Measurements from ENCODE around the gene HOOK1.

The HOOK1 gene

DNA sequence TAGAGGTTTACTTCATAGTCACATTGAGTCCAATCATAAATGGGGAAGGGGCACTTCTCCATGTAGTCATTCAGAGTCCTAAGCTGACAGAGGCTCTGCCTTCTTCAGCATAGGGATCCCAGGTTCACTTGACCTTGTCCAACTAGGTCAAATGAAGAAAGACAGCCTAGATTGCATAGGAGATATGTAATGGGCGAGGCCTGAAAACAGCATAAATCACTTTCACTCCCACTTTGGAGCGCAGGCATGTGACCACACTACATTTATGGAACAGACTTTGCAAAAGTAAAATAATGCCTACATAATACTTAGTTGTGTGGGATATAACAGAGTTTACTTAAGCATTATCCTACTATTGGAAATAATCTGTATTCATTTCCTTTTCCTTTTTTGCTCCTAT is 51.7 kb downstream of the HOOK1 start:
- no peaks in the 10 kb centered on the region for H4K20me1 ChIP-seq (ENCODE audit: insufficient read depth, low read length, poor library complexity, severe bottlenecking)
- TF ChIP-seq, protein P1, sequence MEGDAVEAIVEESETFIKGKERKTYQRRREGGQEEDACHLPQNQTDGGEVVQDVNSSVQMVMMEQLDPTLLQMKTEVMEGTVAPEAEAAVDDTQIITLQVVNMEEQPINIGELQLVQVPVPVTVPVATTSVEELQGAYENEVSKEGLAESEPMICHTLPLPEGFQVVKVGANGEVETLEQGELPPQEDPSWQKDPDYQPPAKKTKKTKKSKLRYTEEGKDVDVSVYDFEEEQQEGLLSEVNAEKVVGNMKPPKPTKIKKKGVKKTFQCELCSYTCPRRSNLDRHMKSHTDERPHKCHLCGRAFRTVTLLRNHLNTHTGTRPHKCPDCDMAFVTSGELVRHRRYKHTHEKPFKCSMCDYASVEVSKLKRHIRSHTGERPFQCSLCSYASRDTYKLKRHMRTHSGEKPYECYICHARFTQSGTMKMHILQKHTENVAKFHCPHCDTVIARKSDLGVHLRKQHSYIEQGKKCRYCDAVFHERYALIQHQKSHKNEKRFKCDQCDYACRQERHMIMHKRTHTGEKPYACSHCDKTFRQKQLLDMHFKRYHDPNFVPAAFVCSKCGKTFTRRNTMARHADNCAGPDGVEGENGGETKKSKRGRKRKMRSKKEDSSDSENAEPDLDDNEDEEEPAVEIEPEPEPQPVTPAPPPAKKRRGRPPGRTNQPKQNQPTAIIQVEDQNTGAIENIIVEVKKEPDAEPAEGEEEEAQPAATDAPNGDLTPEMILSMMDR (conservative IDR thresholded peaks at IDR 0.05; ENCODE audit: low read length): no peak
- no peak for TF ChIP-seq EZH2phosphoT487 (IDR thresholded peaks at IDR 0.05; ENCODE audit: borderline replicate concordance)
- no peaks in the 10 kb centered on the region for H3K4me1 ChIP-seq (ENCODE audit: insufficient read depth, low read length, poor library complexity, severe bottlenecking)
- H3K36me3 ChIP-seq (ENCODE audit: insufficient read depth, low read length): no peaks in the 10 kb centered on the region
- H3K9ac ChIP-seq (ENCODE audit: low read depth, low read length, poor library complexity, severe bottlenecking): no peak overlapping the region
- H3K4me2 ChIP-seq (ENCODE audit: low read depth, low read length, poor library complexity, severe bottlenecking): no peak overlapping the region
- no peak overlapping the region for H2AFZ ChIP-seq (ENCODE audit: low read length)
- no peaks in the 10 kb centered on the region for H3K9me2 ChIP-seq (replicated peaks; ENCODE audit: low read depth, low read length)
- H3K4me3 ChIP-seq (ENCODE audit: low read length, poor library complexity, severe bottlenecking): no peak overlapping the region
- H3K27me3 ChIP-seq (ENCODE audit: insufficient read depth, low read length, poor library complexity, severe bottlenecking): no peaks in the 10 kb centered on the region
- H3F3A ChIP-seq (ENCODE audit: low read depth): no peaks in the 10 kb centered on the region
- H3K79me2 ChIP-seq (ENCODE audit: insufficient read depth, low read length): no peaks in the 10 kb centered on the region
- H3K9me3 ChIP-seq (ENCODE audit: insufficient read depth, low read depth, low read length): no peaks in the 10 kb centered on the region

DNA sequence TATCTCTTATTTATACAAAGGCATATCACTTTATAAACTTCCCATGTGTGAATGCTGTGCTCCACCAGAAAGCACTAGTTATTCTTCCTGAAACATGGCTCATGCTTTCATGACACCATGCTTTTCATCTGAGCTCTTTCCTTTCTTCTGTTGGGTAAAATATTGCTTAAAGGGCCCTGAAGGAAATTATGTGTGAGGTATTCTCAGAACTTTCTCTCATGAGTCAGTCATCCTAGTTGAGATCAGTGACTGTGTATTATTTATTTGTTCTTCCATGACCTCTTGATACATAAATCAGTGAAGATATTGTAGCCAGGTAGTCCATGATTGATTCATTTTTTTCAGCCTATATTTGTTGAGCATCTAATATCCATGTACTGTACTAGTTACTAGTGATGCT is 57.0 kb downstream of the HOOK1 start:
- no peaks in the 10 kb centered on the region for H3K9me3 ChIP-seq (ENCODE audit: insufficient read depth, low read depth, low read length)
- H3K4me1 ChIP-seq (ENCODE audit: insufficient read depth, low read length, poor library complexity, severe bottlenecking): no peaks in the 10 kb centered on the region
- H2AFZ ChIP-seq (ENCODE audit: low read length): no peak overlapping the region
- no peaks in the 10 kb centered on the region for H3K36me3 ChIP-seq (ENCODE audit: insufficient read depth, low read length)
- H3K9me2 ChIP-seq (replicated peaks; ENCODE audit: low read depth, low read length): no peaks in the 10 kb centered on the region
- H3F3A ChIP-seq (ENCODE audit: low read depth): no peaks in the 10 kb centered on the region
- H3K79me2 ChIP-seq (ENCODE audit: insufficient read depth, low read length): no peaks in the 10 kb centered on the region
- no peaks in the 10 kb centered on the region for H3K27me3 ChIP-seq (ENCODE audit: insufficient read depth, low read length, poor library complexity, severe bottlenecking)
- no peak overlapping the region for H3K4me2 ChIP-seq (ENCODE audit: low read depth, low read length, poor library complexity, severe bottlenecking)
- TF ChIP-seq, protein P1 (conservative IDR thresholded peaks at IDR 0.05; ENCODE audit: low read length): no peak
- no peak for TF ChIP-seq EZH2phosphoT487 (IDR thresholded peaks at IDR 0.05; ENCODE audit: borderline replicate concordance)
- no peak overlapping the region for H3K4me3 ChIP-seq (ENCODE audit: low read length, poor library complexity, severe bottlenecking)
- H3K9ac ChIP-seq (ENCODE audit: low read depth, low read length, poor library complexity, severe bottlenecking): no peak overlapping the region
- no peaks in the 10 kb centered on the region for H4K20me1 ChIP-seq (ENCODE audit: insufficient read depth, low read length, poor library complexity, severe bottlenecking)

DNA sequence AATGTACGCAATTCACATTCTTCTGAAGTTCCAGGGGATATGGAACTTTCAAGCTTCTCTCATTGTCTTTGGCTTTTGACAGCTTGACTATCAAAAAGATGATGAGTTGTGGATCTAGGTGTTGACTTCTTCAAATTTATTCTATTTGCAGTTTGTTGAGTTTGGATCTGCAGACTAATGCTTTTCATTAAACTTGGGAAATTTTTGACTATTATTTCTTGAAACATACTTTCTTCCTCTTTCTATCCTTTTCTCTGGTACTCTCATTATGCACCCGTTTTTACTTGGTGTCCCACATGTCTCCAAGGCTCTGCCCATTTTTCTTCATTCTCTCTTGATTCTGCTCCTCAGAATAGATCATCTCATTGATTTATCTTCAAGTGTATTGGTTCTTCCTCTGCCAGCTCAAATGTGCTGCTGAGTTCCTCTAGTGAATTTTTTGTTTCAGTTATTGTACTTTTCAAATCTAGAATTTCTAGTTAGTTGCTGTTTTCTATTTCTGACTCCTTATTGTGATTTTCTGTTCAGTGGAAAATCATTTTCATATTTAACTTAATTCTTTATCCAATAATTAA is 62.4 kb downstream of the HOOK1 start:
- Histone ChIP-seq H4K20me1 (ENCODE audit: insufficient read depth, low read length, poor library complexity, severe bottlenecking) (no peaks in the 10 kb centered on the region), H3K9me3 (ENCODE audit: insufficient read depth, low read depth, low read length) (no peaks in the 10 kb centered on the region)
- TF ChIP-seq, protein P1 (conservative IDR thresholded peaks at IDR 0.05; ENCODE audit: low read length): no peak
- TF ChIP-seq EZH2phosphoT487 (IDR thresholded peaks at IDR 0.05; ENCODE audit: borderline replicate concordance): no peak

More for the DNA sequence above, 62.4 kb downstream of the HOOK1 start:
- H3K4me1 ChIP-seq (ENCODE audit: insufficient read depth, low read length, poor library complexity, severe bottlenecking): peaks cover 8% of the 10 kb centered on the region
- no peaks in the 10 kb centered on the region for H3K27me3 ChIP-seq (ENCODE audit: insufficient read depth, low read length, poor library complexity, severe bottlenecking)
- no peak overlapping the region for H2AFZ ChIP-seq (ENCODE audit: low read length)
- no peak overlapping the region for H3K9ac ChIP-seq (ENCODE audit: low read depth, low read length, poor library complexity, severe bottlenecking)
- no peak overlapping the region for H3K4me3 ChIP-seq (ENCODE audit: low read length, poor library complexity, severe bottlenecking)
- no peaks in the 10 kb centered on the region for H3K36me3 ChIP-seq (ENCODE audit: insufficient read depth, low read length)
- no peaks in the 10 kb centered on the region for H3K79me2 ChIP-seq (ENCODE audit: insufficient read depth, low read length)
- H3F3A ChIP-seq (ENCODE audit: low read depth): no peaks in the 10 kb centered on the region
- no peaks in the 10 kb centered on the region for H3K9me2 ChIP-seq (replicated peaks; ENCODE audit: low read depth, low read length)
- H3K4me2 ChIP-seq (ENCODE audit: low read depth, low read length, poor library complexity, severe bottlenecking): no peak overlapping the region

Data from Loucy (cell line).